Measurements from ENCODE around the gene CDH26. TPM values are rescaled to one million over a fixed set of nuclear protein-coding genes. Genes with fewer than 3 reads are reported as not detected.

Gene CDH26
- total and polyA plus RNA-seq, 9 of the 15 experiments (the other 6 are each of a cell fraction or from before 2014, with no cell fraction given) = 0.07 to 0.13 (median 0.10) TPM; not detected in 4

DNA sequence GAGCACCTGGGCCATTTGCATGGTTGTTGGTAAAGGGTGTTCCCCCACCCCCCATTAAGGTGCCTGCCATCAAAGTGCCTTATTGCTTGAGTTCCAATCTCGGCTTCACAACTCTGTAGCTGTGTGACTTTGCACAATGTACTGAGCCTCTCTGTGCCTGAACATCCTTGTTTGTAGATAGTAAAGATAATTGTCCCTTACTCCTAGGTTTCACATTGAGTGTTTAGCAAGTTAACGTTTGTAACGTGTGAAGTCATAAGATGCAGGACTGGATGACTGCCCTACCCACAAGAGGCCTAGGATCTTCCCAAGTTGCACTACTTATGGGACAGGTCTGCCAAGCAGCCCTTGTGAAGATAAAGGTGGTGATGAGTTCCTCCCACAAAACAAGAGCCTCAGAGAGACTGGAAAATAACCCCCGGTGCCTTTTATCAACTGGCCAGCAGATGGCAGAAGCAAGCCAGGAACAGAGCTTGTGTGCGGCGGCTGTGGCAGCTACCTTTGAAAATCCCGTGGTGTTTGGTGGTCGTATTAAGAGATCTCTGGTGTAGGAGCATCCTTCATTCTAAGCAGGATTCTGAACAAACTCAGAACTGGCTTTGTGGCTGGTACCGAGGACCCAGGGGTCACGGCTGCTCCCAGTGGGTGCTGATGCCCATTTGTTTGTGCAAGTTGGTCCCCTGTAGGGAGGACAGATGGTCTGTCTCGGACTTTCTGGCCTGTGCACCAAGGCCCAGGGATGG lies 99.1 kb downstream of the CDH26 start (continued):
- TF ChIP-seq, protein P1, sequence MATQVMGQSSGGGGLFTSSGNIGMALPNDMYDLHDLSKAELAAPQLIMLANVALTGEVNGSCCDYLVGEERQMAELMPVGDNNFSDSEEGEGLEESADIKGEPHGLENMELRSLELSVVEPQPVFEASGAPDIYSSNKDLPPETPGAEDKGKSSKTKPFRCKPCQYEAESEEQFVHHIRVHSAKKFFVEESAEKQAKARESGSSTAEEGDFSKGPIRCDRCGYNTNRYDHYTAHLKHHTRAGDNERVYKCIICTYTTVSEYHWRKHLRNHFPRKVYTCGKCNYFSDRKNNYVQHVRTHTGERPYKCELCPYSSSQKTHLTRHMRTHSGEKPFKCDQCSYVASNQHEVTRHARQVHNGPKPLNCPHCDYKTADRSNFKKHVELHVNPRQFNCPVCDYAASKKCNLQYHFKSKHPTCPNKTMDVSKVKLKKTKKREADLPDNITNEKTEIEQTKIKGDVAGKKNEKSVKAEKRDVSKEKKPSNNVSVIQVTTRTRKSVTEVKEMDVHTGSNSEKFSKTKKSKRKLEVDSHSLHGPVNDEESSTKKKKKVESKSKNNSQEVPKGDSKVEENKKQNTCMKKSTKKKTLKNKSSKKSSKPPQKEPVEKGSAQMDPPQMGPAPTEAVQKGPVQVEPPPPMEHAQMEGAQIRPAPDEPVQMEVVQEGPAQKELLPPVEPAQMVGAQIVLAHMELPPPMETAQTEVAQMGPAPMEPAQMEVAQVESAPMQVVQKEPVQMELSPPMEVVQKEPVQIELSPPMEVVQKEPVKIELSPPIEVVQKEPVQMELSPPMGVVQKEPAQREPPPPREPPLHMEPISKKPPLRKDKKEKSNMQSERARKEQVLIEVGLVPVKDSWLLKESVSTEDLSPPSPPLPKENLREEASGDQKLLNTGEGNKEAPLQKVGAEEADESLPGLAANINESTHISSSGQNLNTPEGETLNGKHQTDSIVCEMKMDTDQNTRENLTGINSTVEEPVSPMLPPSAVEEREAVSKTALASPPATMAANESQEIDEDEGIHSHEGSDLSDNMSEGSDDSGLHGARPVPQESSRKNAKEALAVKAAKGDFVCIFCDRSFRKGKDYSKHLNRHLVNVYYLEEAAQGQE (IDR thresholded peaks at IDR 0.05; ENCODE audit: borderline replicate concordance) = peak; percentile 28; the same call in 1 of the 2 replicates
- TF ChIP-seq, protein P1 (CRISPR knock-in tag; IDR thresholded peaks at IDR 0.05; ENCODE audit: low read depth) = no peak
- TF ChIP-seq, protein P2, sequence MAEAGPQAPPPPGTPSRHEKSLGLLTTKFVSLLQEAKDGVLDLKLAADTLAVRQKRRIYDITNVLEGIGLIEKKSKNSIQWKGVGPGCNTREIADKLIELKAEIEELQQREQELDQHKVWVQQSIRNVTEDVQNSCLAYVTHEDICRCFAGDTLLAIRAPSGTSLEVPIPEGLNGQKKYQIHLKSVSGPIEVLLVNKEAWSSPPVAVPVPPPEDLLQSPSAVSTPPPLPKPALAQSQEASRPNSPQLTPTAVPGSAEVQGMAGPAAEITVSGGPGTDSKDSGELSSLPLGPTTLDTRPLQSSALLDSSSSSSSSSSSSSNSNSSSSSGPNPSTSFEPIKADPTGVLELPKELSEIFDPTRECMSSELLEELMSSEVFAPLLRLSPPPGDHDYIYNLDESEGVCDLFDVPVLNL (CRISPR knock-in tag; IDR thresholded peaks at IDR 0.05; ENCODE audit: low read depth) = no peak
- no peak for TF ChIP-seq TRIM24 (IDR thresholded peaks at IDR 0.05)
- no peak for TF ChIP-seq EWSR1 (IDR thresholded peaks at IDR 0.05; ENCODE audit: borderline replicate concordance, low read depth, partially characterized antibody)
- TF ChIP-seq HDAC8 (tag; IDR thresholded peaks at IDR 0.05) = no peak
- no peak for TF ChIP-seq SNRNP70 (optimal IDR thresholded peaks at IDR 0.05; ENCODE audit: low read depth, low read length)
- TF ChIP-seq, protein P3, sequence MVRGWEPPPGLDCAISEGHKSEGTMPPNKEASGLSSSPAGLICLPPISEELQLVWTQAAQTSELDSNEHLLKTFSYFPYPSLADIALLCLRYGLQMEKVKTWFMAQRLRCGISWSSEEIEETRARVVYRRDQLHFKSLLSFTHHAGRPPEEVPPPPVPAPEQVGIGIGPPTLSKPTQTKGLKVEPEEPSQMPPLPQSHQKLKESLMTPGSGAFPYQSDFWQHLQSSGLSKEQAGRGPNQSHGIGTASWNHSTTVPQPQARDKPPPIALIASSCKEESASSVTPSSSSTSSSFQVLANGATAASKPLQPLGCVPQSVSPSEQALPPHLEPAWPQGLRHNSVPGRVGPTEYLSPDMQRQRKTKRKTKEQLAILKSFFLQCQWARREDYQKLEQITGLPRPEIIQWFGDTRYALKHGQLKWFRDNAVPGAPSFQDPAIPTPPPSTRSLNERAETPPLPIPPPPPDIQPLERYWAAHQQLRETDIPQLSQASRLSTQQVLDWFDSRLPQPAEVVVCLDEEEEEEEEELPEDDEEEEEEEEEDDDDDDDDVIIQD (CRISPR knock-in tag; IDR thresholded peaks at IDR 0.05) = no peak
- TF ChIP-seq NCOA2 (IDR thresholded peaks at IDR 0.05; ENCODE audit: partially characterized antibody in 2 of 2) = no peak
- TF ChIP-seq ILK (tag; IDR thresholded peaks at IDR 0.05; ENCODE audit: borderline replicate concordance, low read depth) = no peak
- TF ChIP-seq KLF16 (IDR thresholded peaks at IDR 0.05) = 0 out of 2 replicates have a peak, but pooled peaks have one; percentile 17
- TF ChIP-seq ZFP30 (CRISPR knock-in tag; IDR thresholded peaks at IDR 0.05; ENCODE audit: borderline replicate concordance) = no peak
- no peak for TF ChIP-seq ZEB2 (IDR thresholded peaks at IDR 0.05)
- TF ChIP-seq TEAD1 (CRISPR knock-in tag; IDR thresholded peaks at IDR 0.05) = no peak
- peak; percentile 50 for TF ChIP-seq ZFP36 (IDR thresholded peaks at IDR 0.05; ENCODE audit: low read depth, low read length, partially characterized antibody)
- no peak for TF ChIP-seq NBN (IDR thresholded peaks at IDR 0.05; ENCODE audit: low read depth)
